CD4-positive, alpha-beta T cell treated with Interleukin-2 at 100 ng/mL for 4 hours (primary cell): ENCODE results near the gene SMARCA2.

Experiments
- DNase-seq: peaks from one replicate; pipeline ENCODE4 v3.0.0-alpha.2; 2020; ENCODE audit warnings: low spot score

Gene SMARCA2

DNA sequence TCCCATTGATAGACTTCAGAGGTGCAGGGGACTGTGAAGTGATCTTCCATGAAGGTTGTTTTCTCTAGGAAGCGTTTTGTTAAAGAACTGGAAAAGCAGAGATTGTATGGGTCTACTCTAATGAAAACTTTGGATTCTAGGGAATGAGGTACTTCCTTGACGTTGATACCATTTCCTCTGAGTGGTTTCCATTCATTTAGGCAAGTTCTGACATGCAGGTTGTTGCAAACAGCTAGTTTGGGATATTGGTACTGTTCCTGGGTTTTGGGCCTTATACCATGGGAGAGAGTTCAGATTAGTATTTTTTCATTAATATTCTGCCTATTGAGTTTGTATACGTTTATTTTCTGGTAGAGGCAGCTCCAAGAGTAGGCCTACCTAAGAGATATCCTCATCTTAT lies 25.7 kb downstream of the SMARCA2 start:
- DNase-seq, result no peak

DNA sequence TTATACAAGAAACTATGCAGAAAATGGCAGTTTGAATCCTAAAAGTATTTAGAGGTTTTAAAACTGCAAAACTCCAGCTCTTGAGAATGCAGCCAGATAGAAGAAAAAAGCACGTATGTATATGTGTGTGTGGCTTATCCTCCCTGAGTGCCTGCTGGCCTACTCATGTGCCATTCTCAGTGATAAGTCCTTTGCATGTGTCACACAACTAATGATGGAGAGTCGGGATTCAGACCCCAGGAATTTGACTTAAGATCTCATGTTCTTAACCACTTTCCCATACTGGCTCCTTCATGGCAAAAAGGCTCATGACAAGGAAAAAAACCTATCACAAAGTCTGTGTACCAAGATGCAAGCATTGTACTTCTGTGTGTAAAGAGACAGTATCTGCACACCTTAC lies 26.6 kb downstream of the SMARCA2 start:
- no peak for DNase-seq

- DNase-seq, result no peak
Observed at GRCh38 chr9:2043243-2043642, 28.1 kb downstream of the SMARCA2 start.

DNA sequence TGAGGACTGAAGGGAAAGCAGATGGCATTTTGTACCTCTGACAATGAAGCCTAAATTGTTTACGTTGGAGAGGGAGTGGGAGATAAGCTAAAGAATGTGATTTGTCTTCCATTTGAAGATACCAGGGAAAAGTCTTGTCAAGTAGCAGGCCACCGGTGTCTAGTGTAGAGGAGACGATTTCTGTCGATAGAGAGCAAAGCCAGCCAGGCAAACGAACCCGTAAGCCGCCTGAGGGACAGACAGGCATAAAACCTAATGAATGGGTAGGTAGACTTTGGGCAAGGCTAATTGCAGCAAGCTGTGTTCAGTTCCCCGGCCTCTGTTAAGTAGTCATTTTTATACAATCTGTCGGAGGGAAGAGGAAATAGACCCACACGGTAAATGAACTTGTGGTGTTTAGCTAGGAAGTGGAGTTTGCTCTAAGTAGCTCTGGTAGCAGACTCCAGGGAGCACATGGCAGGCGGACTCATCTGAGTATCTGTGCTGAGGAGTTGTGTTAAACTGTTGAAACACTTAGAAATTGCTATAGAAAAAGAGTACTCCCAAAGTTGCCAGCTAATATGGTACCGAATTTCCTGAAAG lies 28.8 kb downstream of the SMARCA2 start:
- DNase-seq, result no peak

DNA sequence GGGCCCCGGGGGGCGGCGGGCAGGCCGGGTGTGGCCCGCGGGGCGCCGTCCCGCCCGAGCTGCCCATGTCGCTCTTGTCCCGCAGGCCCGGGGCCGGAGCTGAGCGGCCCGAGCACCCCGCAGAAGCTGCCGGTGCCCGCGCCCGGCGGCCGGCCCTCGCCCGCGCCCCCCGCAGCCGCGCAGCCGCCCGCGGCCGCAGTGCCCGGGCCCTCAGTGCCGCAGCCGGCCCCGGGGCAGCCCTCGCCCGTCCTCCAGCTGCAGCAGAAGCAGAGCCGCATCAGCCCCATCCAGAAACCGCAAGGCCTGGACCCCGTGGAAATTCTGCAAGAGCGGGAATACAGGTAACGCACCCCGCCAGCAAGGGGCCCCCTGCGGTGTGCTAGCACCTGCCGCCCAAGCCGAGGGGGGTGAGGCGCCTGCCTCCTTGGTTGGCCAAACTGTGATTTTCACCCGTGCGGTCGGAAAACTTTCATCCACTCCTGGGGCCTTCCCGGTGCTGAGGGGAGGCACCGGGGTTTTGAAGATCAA lies 32.1 kb downstream of the SMARCA2 start:
- DNase-seq, result no peak

DNA sequence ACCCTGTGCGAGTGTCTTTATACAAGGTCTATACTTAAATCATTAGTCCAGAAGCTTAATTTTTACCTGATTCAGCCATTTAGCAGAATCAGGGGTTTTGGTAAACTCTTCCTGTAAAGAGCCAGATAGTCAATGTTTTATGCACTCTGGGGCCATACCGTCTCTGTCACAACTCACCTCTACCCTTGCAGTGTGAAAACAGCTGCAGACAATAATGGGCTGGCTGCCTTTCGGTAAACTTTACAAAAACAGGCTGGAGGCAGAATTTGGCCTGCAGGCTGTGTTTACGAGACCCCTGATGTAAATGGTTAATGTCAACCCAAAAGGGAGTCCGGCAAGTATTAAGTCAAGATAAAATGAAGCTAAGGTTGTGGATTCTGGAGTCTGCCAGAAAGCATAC lies 32.8 kb downstream of the SMARCA2 start:
- DNase-seq, result no peak

DNA sequence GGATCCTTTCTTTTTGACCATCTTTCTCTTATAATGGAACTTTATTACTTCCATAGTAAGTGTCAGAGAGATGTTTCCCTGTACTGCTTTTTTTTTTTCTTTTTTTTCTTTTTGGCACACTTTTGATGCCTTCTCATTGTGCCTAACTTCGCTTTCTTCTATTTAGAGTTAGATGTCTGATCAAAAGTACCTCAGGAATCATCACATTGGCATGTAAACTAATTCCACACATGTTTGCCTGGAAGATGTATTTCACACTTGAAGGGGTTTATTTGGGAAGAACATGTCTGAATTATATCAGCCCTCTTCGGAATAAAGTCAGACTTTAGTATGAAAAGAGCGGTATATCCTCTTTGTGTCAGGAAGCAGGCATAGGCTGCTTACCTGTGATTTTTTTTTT lies 35.1 kb downstream of the SMARCA2 start:
- DNase-seq, result no peak

GRCh38 chr9:2053883-2054845 lies 39.0 kb downstream of the SMARCA2 start:
- DNase-seq, result peak; percentile 79

GRCh38 chr9:2055203-2055658 lies 40.1 kb downstream of the SMARCA2 start:
- no peak for DNase-seq

- no peak for DNase-seq
Observed at GRCh38 chr9:2059274-2059929, 44.3 kb downstream of the SMARCA2 start.

- DNase-seq, result no peak
Observed at GRCh38 chr9:2060424-2060823, 45.3 kb downstream of the SMARCA2 start.

- DNase-seq, result no peak
Observed at GRCh38 chr9:2065704-2066103, 50.6 kb downstream of the SMARCA2 start.

- DNase-seq, result peak; percentile 47
Observed at GRCh38 chr9:2066312-2067273, 51.4 kb downstream of the SMARCA2 start.

- no peak for DNase-seq
Observed at GRCh38 chr9:2072752-2073405, 57.7 kb downstream of the SMARCA2 start.

DNA sequence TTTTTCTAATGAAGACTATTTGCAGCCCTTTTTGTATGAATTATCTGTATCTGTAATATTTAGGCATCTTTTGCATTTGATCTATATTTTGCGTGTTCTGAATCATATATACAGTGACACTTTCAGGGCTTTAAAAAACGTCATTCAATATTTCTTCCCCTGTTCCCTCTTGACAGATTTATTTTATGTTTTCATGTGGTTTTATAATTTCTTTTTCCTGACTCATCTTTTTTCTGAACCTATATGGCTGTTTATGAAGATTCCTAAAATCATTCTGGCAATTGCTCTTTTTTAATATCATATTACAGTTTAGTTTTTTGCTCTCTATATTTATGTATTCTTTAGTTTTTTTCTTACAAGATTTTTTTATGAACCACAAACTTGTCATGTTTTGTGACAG lies 67.6 kb downstream of the SMARCA2 start:
- no peak for DNase-seq

DNA sequence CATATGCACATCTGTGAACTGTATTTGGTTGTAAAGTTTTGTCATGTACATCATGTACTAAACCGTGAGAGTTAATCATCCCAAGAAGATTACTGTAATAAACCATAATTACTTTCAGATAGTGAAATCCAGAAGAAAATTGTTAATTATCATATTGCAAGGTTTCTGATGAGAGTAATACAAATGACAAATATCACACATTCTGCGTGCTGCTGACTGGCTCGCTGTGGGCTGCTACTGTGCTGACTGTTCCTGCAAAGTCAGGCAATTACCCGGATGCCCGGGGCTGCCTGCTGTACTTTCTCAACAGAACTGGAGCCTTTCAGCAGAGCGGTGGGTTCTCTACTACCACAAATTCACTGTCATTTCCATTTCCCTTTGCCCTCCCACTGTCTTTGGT lies 68.3 kb downstream of the SMARCA2 start:
- DNase-seq, result no peak

DNA sequence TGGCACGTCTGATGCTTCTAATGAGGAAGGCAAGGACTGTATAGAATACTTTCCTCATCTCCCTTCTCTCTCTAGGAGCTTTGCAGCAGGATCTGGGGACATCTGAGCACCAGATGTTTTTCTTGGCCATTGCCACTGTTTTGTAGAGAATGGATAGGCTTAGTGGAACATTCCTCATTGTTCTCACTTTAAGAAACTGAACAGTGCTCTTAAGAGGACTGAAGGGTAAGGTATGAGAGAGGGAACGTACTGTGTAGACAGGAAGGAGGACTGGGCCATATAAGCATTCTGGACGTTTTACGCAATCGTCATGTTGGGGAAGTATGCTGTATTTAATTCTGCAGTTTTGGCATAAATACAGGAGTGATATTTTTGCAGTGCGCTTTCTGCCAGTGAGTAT lies 70.6 kb downstream of the SMARCA2 start:
- no peak for DNase-seq

- DNase-seq, result no peak
Observed at GRCh38 chr9:2086116-2086515, 71.0 kb downstream of the SMARCA2 start.

DNA sequence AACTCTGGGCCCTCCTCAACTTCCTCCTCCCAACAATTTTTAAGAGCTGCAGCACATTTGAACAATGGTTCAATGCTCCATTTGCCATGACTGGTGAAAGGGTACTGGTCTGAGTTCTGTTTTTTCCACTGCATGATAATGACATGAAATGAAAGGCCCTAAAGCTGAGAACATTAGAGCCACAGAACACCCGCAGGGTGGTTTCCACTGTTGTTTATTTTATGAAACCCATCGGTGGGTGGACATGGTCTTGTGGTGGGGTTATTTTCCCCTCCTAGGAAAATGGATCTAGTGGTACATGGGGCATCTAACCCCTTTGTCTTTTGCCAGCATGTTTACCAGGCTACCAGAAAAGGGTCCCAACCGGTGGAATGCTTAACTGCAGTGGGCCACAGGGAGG lies 71.8 kb downstream of the SMARCA2 start:
- no peak for DNase-seq

DNA sequence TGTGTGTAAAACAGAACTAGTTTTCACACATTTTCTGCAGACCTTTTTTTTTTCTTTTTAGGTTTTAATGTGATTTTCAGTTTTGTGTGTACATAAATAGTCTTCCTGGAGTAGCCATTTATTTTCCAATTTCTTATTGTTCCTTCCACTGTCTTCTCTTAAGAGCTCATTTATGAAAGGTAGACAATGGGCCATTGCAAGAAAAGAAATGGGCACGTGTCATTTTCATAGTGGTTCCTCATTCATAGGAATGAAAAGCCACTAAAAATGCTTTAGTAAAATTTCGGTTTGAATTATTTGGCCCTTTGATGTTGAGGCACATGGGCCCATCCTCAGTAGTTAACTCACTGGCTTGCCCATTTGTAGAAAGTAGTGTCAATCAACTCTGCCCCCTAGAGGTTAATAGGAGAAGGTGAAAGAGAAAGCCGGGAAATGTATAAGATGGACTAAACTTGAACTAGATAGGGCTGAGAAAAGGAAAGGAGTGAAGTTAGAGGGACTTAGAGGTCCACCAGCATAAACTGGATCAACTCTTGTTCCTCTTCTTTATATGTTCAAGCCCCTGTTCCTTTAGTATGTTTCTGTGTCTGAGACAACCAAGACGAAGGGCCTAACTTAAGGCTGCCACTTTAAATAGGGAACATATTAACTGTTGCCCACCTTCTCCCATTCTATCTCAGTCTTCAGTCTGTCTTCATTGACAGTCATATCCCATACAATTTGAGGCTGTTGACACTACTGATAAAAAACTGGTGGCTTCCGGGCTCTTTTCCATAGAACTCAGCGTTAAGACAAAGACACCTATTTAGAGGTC lies 72.6 kb downstream of the SMARCA2 start:
- DNase-seq, result peak; percentile 65
